ENCODE results near the gene PGRMC1. TPM values are rescaled to one million over a fixed set of nuclear protein-coding genes. Genes with fewer than 3 reads are reported as not detected.
A peak's percentile ranks its signal among the peaks of the same experiment; 100 is the strongest.

Gene PGRMC1
- total and polyA plus RNA-seq, 9 of the 15 experiments (the other 6 are each of a cell fraction or from before 2014, with no cell fraction given) = 27.4 to 115 (median 90.3) TPM

DNA sequence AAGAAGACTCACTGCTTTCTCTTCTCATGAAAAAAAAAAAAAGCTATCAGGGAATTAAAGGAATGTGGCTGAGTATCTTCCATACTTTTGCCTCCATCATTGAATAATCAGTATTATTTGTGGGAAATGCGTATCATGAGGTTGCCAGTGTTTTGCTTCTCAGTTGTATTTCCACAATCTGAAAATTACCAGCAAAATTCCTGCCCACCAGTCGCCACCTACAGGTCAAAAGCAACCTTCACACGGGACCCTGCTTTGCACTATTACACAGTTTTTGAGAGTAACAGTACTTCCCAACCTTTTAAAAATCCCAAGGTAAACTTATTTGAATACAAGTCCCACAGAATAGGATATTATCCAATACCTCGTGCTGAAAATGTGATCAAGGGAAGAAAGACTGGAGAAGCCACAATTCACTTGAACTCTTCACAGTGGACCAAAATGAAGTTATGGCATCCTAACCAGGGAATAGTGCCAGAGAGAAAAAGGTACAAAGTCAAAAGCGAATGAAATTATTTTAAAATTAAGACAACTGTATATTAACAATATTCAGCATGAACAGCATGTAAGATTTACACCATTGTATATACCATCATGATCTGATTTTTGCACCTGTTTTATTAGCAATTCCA lies 30.4 kb downstream of the PGRMC1 start:
- in situ Hi-C loops (cut with MboI) (no loop called here), intact Hi-C loops (cut with micrococcal nuclease) (loop anchor here (1.0 kb wide), 1 partner anchor 121 kb away; no protein-coding TSS in a partner anchor)
- Histone ChIP-seq H3K79me2 (ENCODE audit: control insufficient read depth, insufficient read depth, low read length) (no peaks in the 10 kb centered on the region), H2AFZ (ENCODE audit: low read depth, low read length) (no peak overlapping the region), H3K9me1 (ENCODE audit: control insufficient read depth, insufficient read depth, low read length) (no peaks in the 10 kb centered on the region), H3K9ac (ENCODE audit: insufficient read depth in 1 of 2, low read depth in 2 of 2, low read length in 2 of 2) (no peak overlapping the region), H3K4me3 (no peak overlapping the region), H3K9me3 (replicated peaks; ENCODE audit: control insufficient read depth, insufficient read depth, low read depth, low read length) (no peaks in the 10 kb centered on the region), H3K36me3 (ENCODE audit: control insufficient read depth, insufficient read depth, low read length) (no peaks in the 10 kb centered on the region), H3K4me2 (ENCODE audit: insufficient read depth, low read length) (no peak overlapping the region), H3K27ac (ENCODE audit: extremely low read depth, low read depth, low read length) (no peak overlapping the region), H4K20me1 (replicated peaks; ENCODE audit: control insufficient read depth, insufficient read depth, low read length) (no peaks in the 10 kb centered on the region), H3K4me1 (replicated peaks in 1 of 2; ENCODE audit: control insufficient read depth in 2 of 2, insufficient read depth in 2 of 2, low read length in 2 of 2) (no peaks in the 10 kb centered on the region), H3K27me3 (ENCODE audit: control insufficient read depth in 2 of 2, insufficient read depth in 2 of 2, low read length in 2 of 2) (peaks cover 0 to 13% of the 10 kb centered on the region in 2 experiments; a peak in 2 of 5 replicates)
- ChIA-PET CTCF (ENCODE audit: low intra/inter-chr PET ratio) (interaction anchor here (0.6 to 0.8 kb wide), 3 partner anchors 18 to 246 kb away, joined by 3 to 8 read pairs (median 5); no protein-coding TSS in a partner anchor), POLR2A (no interaction called here)
- peak; percentile 27 to 37 (median 28) for DNase-seq (ENCODE audit: extremely low read depth in 1 of 4, low spot score in 3 of 4)
- peak; percentile 73 for FAIRE-seq
- WGBS (ENCODE audit: insufficient coverage, low coverage, missing lambda C conversion rate) = 0% methylated on average over 5 of the region's 5 CpGs
- BruUV-seq (replicated peaks) = no TSS peak
- peak; percentile 77 for ATAC-seq
- TF ChIP-seq ZNF347 (CRISPR knock-in tag; IDR thresholded peaks at IDR 0.05; ENCODE audit: low read depth) = no peak
- peak; percentile 21 to 55; a peak in 3 of 4 replicates for TF ChIP-seq RAD21 (CRISPR knock-in tag; conservative IDR thresholded peaks at IDR 0.05 in 1 of 2, IDR thresholded peaks at IDR 0.05 in 1 of 2)
- TF ChIP-seq TEAD4 (IDR thresholded peaks at IDR 0.05; ENCODE audit: low read length) = peak; percentile 32; the same call in 1 of the 2 replicates
- TF ChIP-seq TEAD4 (CRISPR knock-in tag; IDR thresholded peaks at IDR 0.05; ENCODE audit: borderline replicate concordance) = no peak
- no peak for TF ChIP-seq ZSCAN32 (CRISPR knock-in tag; IDR thresholded peaks at IDR 0.05)
- TF ChIP-seq, protein P1, sequence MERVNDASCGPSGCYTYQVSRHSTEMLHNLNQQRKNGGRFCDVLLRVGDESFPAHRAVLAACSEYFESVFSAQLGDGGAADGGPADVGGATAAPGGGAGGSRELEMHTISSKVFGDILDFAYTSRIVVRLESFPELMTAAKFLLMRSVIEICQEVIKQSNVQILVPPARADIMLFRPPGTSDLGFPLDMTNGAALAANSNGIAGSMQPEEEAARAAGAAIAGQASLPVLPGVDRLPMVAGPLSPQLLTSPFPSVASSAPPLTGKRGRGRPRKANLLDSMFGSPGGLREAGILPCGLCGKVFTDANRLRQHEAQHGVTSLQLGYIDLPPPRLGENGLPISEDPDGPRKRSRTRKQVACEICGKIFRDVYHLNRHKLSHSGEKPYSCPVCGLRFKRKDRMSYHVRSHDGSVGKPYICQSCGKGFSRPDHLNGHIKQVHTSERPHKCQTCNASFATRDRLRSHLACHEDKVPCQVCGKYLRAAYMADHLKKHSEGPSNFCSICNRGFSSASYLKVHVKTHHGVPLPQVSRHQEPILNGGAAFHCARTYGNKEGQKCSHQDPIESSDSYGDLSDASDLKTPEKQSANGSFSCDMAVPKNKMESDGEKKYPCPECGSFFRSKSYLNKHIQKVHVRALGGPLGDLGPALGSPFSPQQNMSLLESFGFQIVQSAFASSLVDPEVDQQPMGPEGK (CRISPR knock-in tag; IDR thresholded peaks at IDR 0.05; ENCODE audit: borderline replicate concordance) = no peak
- TF ChIP-seq, protein P2, sequence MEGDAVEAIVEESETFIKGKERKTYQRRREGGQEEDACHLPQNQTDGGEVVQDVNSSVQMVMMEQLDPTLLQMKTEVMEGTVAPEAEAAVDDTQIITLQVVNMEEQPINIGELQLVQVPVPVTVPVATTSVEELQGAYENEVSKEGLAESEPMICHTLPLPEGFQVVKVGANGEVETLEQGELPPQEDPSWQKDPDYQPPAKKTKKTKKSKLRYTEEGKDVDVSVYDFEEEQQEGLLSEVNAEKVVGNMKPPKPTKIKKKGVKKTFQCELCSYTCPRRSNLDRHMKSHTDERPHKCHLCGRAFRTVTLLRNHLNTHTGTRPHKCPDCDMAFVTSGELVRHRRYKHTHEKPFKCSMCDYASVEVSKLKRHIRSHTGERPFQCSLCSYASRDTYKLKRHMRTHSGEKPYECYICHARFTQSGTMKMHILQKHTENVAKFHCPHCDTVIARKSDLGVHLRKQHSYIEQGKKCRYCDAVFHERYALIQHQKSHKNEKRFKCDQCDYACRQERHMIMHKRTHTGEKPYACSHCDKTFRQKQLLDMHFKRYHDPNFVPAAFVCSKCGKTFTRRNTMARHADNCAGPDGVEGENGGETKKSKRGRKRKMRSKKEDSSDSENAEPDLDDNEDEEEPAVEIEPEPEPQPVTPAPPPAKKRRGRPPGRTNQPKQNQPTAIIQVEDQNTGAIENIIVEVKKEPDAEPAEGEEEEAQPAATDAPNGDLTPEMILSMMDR (IDR thresholded peaks at IDR 0.05 in 2 of 3, conservative IDR thresholded peaks at IDR 0.05 in 1 of 3; ENCODE audit: insufficient read depth in 2 of 3, low read depth in 1 of 3, low read length in 3 of 3) = peak; percentile 63 to 76 (median 69)
- no peak for TF ChIP-seq GATAD2B (IDR thresholded peaks at IDR 0.05; ENCODE audit: borderline replicate concordance)

Data from K562 (cell line).